Heart left ventricle (tissue), 16 donors: ENCODE data around the gene DUSP23. TPM values are rescaled to one million over a fixed set of nuclear protein-coding genes. Genes with fewer than 3 reads are reported as not detected.

Experiments used
- ATAC-seq, 4 donors: fragments of 200-7000 bp; cut with Tn5 transposase; one replicate each; pipeline ENCODE4 v1.9.1; 2020 to 2022; ENCODE audit warnings: moderate library complexity in 4 of 4, mild to moderate bottlenecking in 3 of 4, moderate number of reproducible peaks in 1 of 4
- DNase-seq, 5 donors: peaks; one replicate each; pipeline ENCODE4 v3.0.0-alpha.2; 2020
- H3K27ac ChIP-seq, 12 donors: fragments of 200-600 bp; sonication (generic) in 4 of 12; one replicate each; pipeline versions ENCODE4 v1.5.0 to v1.8.0; 2016 to 2022; ENCODE audit warnings: mild to moderate bottlenecking in 2 of 12
- H3K27me3 ChIP-seq, 9 donors: fragments of 200-600 bp; sonication (generic) in 2 of 9; one replicate each; pipeline versions ENCODE4 v1.5.1 to v1.8.0; 2016 to 2022; ENCODE audit warnings: mild to moderate bottlenecking in 3 of 9
- H3K36me3 ChIP-seq, 9 donors: fragments of 200-600 bp; sonication (generic) in 2 of 9; one replicate each; pipeline versions ENCODE4 v1.5.0 to v1.8.0; 2018 to 2022; ENCODE audit warnings: mild to moderate bottlenecking in 2 of 9
- H3K4me1 ChIP-seq, 12 donors: fragments of 200-600 bp; sonication (generic) in 4 of 12; one replicate each; pipeline versions ENCODE4 v1.5.0 to v1.8.0; 2016 to 2022; ENCODE audit warnings: mild to moderate bottlenecking in 3 of 12
- H3K4me3 ChIP-seq, 12 donors: fragments of 200-600 bp; sonication (generic) in 4 of 12; one replicate each; pipeline versions ENCODE4 v1.5.0 to v1.8.0; 2017 to 2022; ENCODE audit warnings: mild to moderate bottlenecking in 9 of 12, moderate library complexity in 4 of 12
- H3K9me3 ChIP-seq, 12 donors: fragments of 200-600 bp; sonication (generic) in 4 of 12; one replicate each; pipeline versions ENCODE4 v1.5.0 to v1.8.0; 2016 to 2022; ENCODE audit warnings: mild to moderate bottlenecking in 1 of 12
- POLR2A ChIP-seq, 2 donors: fragments of 450-650 bp; IDR thresholded peaks; one replicate each; pipeline ENCODE4 v1.6.1; 2017; ENCODE audit warnings: antibody characterized with exemption in 2 of 2, mild to moderate bottlenecking in 2 of 2, moderate library complexity in 2 of 2
- WGBS, 4 donors: extraction: QIAGEN DNeasy Blood & Tissue Kit in 2 of 4; methylation state at CpG; one replicate each; pipeline versions ENCODE4 v1.1.5 to v1.1.7; 2013 to 2018; 5-methylcytosine and 5-hydroxymethylcytosine counted together
- intact Hi-C, 10 donors: fragments of 100-400 bp; cut with DNase I; formaldehyde crosslinking; loops; one replicate each; pipeline versions ENCODE4 v1.11.1 to v1.14.2; 2022
- polyA plus RNA-seq, 2 donors: library from polyadenylated mRNA; stranded (reverse); fragments of 200-250 nt; gene quantifications; one replicate each; pipeline ENCODE4 v1.2.3, GENCODE V29; 2013
- total RNA-seq, 9 donors: library from RNA; depleted of rRNA in 2 of 9; stranded (reverse); fragments of >200 nt in 2 of 9; fragmentation: NEBNext Ultra II Directional in 3 of 9; extraction: Animal tissue kit (Norgen Biotek cat#: 25700) in 3 of 9; gene quantifications; one replicate each; pipeline versions ENCODE4 v1.1.0 to v1.2.4, GENCODE V29; 2016 to 2023
- TF ChIP-seq, protein P1 (sequence below), 12 donors: fragments of 200-600 bp; sonication (generic) in 4 of 12; IDR thresholded peaks; one replicate each; pipeline versions ENCODE4 v1.5.0 to v1.8.0; 2018 to 2022; ENCODE audit warnings: antibody characterized with exemption in 12 of 12, mild to moderate bottlenecking in 5 of 12
- donor health status: ischemic (EF 13 %, LVEDD 7.1; RV severe dilation, severe dysfunction).
- donor health status: healthy with polysubstance abuse.
- donor health status: DM: no; HTN: yes; CAD: no.
- donor health status: DM: no; HTN: no; CAD: no.
- donor health status: ischemic (EF 25% LVEDD 6.9; RV normal size, moderate dysfunction).
- donor health status: ischemic (EF 25% LVEDD 5.7; RV mildly dilated, moderate dysfunction).
- donor health status: healthy.
- donor health status: DM: yes; HTN: yes; CAD: no.
- donor health status: ischemic (EF 35%, LVEDD 5.7; RV mildly dilated, moderate dysfunction).
- donor health status: nonischemic (EF 11% LVEDD 7.7; RV severe dilation, severe dysfunction).
- donor health status: DM: yes; HTN: yes; CAD: no.
- donor health status: PGD.
- donor health status: ischemic (EF 29% LVEDD 5.4; RV normal size, mild dysfunction).
- donor health status: nonischemic (EF 23%, LVEDD 6.1; RV moderate dilation, normal function).

The DUSP23 gene
- total and polyA plus RNA-seq, 11 donors, result 10.0 to 59.2 (median 22.6) TPM

- Histone ChIP-seq H3K4me3 (peak overlapping the region in 1 of 12 donors; percentile 58), H3K4me1 (peaks cover 0 to 63% (median 0%) of the 10 kb centered on the region in 12 donors), H3K9me3 (no peaks in the 10 kb centered on the region), H3K27ac (peak overlapping the region in 1 of 12 donors; percentile 91), H3K27me3 (peaks cover 0 to under 1% (median 0%) of the 10 kb centered on the region in 9 donors), H3K36me3 (peaks cover 0 to 20% (median 0%) of the 10 kb centered on the region in 9 donors)
- TF ChIP-seq, protein P1, sequence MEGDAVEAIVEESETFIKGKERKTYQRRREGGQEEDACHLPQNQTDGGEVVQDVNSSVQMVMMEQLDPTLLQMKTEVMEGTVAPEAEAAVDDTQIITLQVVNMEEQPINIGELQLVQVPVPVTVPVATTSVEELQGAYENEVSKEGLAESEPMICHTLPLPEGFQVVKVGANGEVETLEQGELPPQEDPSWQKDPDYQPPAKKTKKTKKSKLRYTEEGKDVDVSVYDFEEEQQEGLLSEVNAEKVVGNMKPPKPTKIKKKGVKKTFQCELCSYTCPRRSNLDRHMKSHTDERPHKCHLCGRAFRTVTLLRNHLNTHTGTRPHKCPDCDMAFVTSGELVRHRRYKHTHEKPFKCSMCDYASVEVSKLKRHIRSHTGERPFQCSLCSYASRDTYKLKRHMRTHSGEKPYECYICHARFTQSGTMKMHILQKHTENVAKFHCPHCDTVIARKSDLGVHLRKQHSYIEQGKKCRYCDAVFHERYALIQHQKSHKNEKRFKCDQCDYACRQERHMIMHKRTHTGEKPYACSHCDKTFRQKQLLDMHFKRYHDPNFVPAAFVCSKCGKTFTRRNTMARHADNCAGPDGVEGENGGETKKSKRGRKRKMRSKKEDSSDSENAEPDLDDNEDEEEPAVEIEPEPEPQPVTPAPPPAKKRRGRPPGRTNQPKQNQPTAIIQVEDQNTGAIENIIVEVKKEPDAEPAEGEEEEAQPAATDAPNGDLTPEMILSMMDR (IDR thresholded peaks at IDR 0.05), result peak; percentile 34 to 64 (median 50)
- no peak for TF ChIP-seq POLR2A (IDR thresholded peaks at IDR 0.05)
- 19 to 29% (median 22%) methylated on average over 3 of the region's 3 CpGs for WGBS, 4 donors
- intact Hi-C loops, result no loop called here
- ATAC-seq (peak; percentile 75 to 89 (median 82)), DNase-seq (peak; percentile 57 to 75 (median 63))
These were observed 48.5 kb downstream of the DUSP23 start for GRCh38 chr1:159829273-159829634.

DNA sequence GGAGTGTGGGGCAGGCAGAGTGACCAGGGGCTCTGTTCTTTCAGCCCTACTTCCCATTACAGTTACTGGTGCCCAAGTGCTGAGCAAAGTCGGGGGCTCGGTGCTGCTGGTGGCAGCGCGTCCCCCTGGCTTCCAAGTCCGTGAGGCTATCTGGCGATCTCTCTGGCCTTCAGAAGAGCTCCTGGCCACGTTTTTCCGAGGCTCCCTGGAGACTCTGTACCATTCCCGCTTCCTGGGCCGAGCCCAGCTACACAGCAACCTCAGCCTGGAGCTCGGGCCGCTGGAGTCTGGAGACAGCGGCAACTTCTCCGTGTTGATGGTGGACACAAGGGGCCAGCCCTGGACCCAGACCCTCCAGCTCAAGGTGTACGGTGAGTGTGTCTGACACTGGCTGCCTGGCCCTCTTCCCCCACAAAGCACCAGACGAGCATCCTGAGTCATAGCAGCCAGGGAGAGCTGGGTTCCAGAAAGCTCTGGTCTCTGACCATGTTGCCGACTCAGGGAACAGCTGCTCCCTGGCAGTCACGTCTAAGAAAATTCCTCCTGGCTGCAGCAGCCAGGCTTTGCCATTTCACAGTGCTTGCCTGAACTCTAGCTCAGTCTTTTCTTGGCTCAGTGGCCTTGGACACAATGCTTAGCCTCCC lies 49.2 kb downstream of the DUSP23 start:
- Histone ChIP-seq H3K4me3 (peak overlapping the region in 1 of 12 donors; percentile 58), H3K27me3 (no peaks in the 10 kb centered on the region), H3K4me1 (peaks cover 0 to 56% (median 0%) of the 10 kb centered on the region in 12 donors), H3K27ac (peak overlapping the region in 1 of 12 donors; percentile 91), H3K9me3 (no peaks in the 10 kb centered on the region), H3K36me3 (peaks cover 0 to 27% (median 0%) of the 10 kb centered on the region in 9 donors)
- ATAC-seq (peak; percentile 21 to 62 (median 48)), DNase-seq (peak in 3 of 5 donors; percentile 39 to 62 (median 55))
- intact Hi-C loops, result loop anchor here in 1 of 10 donors (10.0 kb wide), 1 partner anchor 105 kb away; no protein-coding TSS in a partner anchor
- TF ChIP-seq, protein P1 (IDR thresholded peaks at IDR 0.05), result no peak
- no peak for TF ChIP-seq POLR2A (IDR thresholded peaks at IDR 0.05)
- 79 to 88% (median 84%) methylated on average over 18 of the region's 18 CpGs for WGBS, 4 donors

DNA sequence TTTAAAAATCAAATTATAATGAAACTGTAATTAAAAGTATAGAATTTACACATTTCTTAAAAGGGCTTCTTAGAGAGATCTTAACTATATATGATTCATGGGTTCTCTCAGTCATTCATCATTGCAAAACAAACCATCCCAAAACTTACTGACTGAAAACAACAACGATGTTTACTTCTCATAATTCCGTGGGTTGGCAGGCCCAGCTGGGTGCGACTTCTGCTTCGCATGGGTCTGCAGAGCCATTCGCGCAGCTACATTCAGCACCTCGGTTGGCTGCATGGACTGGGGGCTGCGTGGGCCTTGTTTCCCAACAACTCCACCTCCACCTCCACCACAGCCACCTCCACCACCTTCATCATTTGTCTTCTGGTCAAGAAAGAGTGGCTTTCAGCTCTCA lies 50.0 kb downstream of the DUSP23 start:
- no peaks in the 10 kb centered on the region for H3K27me3 ChIP-seq
- ATAC-seq (no peak), DNase-seq (no peak)
- peaks cover 0 to 35% (median 0%) of the 10 kb centered on the region in 9 donors for H3K36me3 ChIP-seq
- peak overlapping the region in 1 of 12 donors; percentile 6 for H3K27ac ChIP-seq
- no peaks in the 10 kb centered on the region for H3K9me3 ChIP-seq
- 86 to 96% (median 91%) methylated on average over 8 of the region's 8 CpGs for WGBS, 4 donors
- peaks cover 0 to 48% (median 0%) of the 10 kb centered on the region in 12 donors for H3K4me1 ChIP-seq
- H3K4me3 ChIP-seq, result peak overlapping the region in 1 of 12 donors; percentile 58
- intact Hi-C loops, result loop anchor here in 1 of 10 donors (10.0 kb wide), 1 partner anchor 104 kb away; no protein-coding TSS in a partner anchor
- no peak for TF ChIP-seq POLR2A (IDR thresholded peaks at IDR 0.05)
- TF ChIP-seq, protein P1 (IDR thresholded peaks at IDR 0.05), result no peak

DNA sequence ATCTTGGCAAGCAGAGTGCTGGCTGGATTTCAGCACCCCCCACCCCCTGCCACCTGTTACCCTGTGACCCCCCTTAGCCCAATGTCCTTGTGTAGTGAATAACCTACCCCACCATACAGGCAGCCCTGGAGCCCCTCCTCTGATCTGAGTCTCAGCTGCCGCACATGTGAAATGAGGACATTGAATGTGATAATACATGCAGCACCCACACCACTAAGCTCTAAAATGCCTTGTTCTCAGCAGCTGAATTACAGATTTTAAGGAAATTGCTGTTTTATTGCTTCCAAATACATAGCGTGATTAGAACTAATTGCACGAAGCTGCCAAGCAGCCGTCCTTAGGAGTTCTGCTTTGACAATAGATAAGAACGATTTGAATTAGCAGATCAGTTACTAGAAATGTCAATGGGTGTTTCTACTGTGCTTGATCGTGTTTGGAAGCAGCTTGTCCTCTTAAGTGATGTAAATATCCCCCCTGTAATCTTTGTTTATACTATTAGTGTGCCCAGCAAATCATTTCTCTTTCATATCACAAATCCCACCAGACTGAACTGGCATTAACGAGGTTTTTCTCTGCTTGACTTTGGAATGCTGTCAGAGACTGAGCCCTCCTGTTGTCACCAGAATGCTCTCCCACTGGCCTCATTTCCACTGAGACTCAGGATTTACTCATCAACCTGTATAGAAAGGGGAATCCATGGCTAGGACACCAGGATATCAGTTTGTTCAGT lies 50.8 kb downstream of the DUSP23 start:
- no peaks in the 10 kb centered on the region for H3K9me3 ChIP-seq
- ATAC-seq, result no peak

More for the DNA sequence above, 50.8 kb downstream of the DUSP23 start:
- Histone ChIP-seq H3K4me1 (peaks cover 0 to 40% (median 0%) of the 10 kb centered on the region in 12 donors), H3K36me3 (peaks cover 0 to 44% (median 0%) of the 10 kb centered on the region in 9 donors), H3K4me3 (no peak overlapping the region), H3K27ac (no peak overlapping the region), H3K27me3 (no peaks in the 10 kb centered on the region)
- DNase-seq, result no peak
- TF ChIP-seq POLR2A (IDR thresholded peaks at IDR 0.05), result no peak
- TF ChIP-seq, protein P1 (IDR thresholded peaks at IDR 0.05), result no peak
- intact Hi-C loops, result loop anchor here in 1 of 10 donors (10.0 kb wide), 1 partner anchor 103 kb away; no protein-coding TSS in a partner anchor
- WGBS, 4 donors, result 59 to 64% (median 59%) methylated on average over 7 of the region's 7 CpGs
